HG02610 (cell line): ENCODE measurements around the gene NQO2.
"Not testable (repeated sequence)": the region's sequence is repeated elsewhere in the genome, so short reads cannot be mapped to it uniquely, and the experiment has no call there.

Experiments
- ATAC-seq: cut with Tn5 transposase; IDR thresholded peaks from one replicate; pipeline ENCODE4 v1.9.1; 2021; ENCODE audit warnings: mild to moderate bottlenecking, moderate library complexity; ENCODE audit not compliant: unreplicated experiment

Gene NQO2

DNA sequence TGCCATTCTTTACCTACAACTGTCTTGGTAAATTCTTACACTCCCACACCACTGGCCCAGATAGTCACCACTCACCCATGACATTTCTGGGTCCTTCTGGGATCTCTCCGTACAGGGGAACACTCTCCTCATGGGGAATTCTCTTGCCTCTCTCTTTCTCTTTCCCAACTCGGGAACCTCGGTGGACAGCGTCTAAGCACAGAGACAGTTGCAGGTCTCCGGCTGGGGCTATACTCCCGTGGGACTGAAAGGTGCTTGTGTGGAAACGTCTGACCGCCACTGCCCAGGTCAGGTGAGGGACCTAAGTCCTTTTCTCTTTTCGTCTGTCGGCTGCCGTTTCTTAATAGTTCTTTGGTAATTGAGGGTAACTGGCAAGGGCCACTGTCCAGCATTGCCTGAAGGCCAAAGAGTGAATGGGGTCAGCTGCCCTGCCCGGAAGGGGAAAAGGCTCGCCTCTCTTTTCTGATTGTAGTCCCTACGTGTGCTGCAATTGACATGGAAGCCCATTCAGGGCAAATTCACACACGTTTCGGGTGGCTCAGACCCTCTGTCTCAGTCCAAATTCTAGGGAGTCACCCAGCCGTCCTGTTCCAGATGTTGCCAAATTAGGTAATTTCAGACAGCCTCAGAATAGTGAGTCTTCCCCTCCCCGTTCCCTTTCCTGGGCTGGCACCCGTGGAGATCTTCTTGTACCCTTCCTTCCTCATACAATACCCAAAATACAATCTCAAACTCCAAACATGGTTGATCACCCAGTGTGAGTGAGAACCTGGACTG, 37.4 kb downstream of the NQO2 start:
- ATAC-seq, result no peak

DNA sequence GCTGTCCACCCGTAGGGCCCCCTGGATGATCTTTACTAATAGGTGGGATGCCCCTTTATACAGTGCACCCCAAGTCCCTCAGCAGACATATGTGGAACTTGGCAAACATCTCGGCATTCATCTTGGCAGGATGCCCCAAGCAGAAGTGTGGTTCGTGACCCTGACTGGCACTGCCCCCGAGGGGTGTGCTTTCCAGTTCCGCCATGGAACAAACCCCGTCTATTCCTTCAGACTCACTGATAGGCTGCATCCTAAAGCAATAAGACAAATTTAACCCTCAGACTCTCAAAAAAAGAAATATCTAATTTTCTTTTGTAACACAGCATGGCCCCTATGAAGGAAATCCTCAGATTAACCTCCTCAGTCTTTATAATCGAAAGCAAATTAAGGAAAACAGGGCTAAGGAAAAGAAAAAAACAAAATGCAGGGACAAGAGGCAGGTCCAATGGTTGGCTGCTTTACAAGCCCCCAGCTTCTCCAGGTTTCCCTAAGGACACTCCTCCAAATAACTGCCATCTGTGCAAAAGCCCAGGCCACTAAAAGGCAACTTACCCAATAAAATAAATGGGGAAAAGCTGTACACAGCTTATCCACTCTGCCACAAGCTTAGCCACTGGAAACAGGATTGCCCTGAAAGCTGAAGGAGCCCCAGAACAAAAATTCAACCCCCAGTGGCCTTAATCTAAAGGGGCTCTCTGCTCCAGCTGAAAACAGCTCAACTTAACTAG, 38.1 kb downstream of the NQO2 start:
- ATAC-seq, result no peak

DNA sequence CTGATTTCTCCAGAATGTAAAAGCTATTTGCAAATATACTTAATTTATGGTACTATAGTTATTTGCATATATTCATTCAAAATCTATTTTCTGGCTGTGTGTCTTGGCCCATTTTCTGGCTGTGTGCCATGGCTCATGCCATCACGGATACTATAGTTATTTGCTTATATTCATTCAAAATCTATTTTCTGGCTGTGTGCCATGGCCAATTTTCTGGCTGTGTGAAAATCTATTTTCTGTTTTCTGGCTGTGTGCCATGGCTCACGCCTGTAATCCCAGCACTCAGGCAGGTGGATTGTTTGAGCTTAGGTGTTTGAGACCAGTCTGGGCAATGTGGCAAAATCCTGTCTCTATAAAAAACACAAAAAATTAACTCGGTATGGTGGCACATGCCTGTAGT, 39.7 kb downstream of the NQO2 start:
- no peak for ATAC-seq

DNA sequence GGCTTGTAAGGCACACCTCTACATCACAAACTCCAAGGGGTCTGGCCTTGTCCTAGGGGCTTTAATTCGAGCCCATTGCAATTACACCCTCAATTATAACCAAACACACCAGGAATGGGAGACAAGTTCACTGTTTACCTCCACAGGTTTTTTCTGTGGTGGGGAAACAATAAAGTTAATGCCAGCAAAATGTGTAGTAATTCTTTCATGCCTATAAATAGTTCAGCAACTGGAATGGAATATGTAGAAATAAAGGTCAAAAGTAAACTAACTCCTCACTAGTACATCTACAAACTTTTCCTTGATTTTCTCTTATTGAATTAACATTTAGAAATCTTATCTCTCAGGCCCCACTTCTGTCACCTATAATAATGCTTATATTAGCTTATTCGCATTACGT, 41.5 kb downstream of the NQO2 start:
- ATAC-seq, result no peak

DNA sequence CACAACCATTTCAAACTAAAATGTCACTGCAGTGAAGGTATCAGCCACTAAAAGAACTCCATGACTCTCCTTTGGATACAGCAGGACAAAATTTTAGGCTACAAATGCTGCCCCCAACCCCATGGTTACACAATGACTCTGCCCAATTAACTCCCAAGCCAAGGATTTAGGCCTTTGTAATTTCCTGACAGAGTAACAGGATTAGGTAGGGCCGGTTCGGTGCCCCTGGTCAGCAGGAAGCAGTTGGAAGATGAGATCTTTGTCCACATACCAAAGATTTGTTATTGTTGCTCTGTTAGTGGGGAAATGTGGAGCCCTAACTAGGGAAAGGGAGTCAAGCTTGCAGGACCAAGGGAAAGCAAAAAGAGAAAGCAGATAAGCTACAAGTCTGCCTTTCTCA, 41.9 kb downstream of the NQO2 start:
- ATAC-seq, result no peak

DNA sequence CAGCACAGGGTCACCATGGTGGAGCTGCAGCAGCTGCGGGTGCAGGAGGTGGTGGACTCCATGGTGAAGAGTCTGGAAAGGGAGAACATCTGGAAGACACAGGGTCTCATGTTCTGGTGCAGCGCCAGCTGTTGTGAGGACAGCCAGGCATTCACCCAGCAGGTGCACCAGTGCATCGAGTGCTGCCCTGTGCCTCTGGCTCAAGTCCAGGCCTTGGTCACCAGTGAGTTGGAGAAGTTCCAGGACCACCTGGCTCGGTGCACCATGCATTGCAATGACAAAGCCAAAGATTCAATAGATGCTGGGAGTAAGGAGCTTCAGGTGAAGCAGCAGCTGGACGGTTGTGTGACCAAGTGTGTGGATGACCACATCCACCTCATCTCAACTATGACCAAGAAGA, 45.7 kb downstream of the NQO2 start:
- ATAC-seq, result no peak

DNA sequence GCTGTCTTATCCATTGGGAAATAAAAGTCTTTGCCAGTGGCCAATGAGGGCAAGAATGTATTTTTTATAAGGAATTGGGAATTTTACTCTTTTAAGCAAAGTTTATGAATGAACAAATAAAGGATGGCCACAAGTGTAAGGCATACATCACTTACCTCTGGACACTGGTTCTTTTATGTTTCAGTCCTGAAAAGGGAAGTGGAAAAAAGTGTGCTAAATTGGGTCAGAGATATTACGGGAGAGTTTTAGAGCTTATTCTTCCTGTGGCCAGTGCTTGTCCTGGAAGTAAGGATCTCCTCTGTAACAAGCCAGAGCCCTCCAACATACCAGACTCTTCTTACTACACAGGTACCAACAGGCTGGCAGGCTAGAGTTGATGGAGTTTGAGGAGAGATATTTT, 46.1 kb downstream of the NQO2 start:
- ATAC-seq, result no peak

DNA sequence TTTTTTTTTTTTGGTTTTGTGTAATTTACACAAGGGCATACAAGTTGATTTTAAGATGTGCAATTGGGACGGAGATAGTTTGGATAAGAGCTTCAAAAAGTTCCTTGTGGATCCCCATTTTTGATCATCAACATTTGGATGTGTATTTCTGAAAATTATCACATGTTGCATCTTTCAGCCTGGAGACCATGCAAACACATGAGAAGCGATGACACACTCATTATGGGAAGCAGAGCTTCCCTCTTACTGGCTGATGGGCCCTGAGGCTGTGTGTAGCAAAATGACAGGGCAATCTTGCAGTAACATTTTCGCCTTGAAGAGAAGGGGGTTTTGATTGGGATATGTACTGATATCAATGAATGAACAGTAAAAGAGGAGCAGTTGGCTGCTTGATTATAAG, 46.6 kb downstream of the NQO2 start:
- ATAC-seq, result no peak

DNA sequence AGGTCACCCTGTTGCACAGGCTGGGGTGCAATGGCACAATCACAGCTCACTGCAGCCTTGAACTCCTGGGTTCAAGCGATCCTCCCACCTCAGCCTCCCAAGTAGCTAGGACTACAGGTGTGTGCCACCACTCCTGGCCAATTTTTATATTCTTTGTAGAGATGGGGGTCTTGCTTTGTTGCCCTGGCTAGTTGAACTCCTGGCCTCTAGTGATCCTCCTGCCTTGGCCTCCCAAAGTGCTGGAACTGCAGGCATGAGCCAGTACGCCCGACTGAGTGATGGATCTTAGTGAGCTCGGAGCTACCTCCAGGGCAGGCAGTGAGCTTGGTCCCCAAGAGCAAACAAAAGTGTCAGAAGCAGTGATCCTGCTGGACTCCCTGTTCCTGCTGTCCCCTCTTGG, 48.3 kb downstream of the NQO2 start:
- not testable (repeated sequence) for ATAC-seq

DNA sequence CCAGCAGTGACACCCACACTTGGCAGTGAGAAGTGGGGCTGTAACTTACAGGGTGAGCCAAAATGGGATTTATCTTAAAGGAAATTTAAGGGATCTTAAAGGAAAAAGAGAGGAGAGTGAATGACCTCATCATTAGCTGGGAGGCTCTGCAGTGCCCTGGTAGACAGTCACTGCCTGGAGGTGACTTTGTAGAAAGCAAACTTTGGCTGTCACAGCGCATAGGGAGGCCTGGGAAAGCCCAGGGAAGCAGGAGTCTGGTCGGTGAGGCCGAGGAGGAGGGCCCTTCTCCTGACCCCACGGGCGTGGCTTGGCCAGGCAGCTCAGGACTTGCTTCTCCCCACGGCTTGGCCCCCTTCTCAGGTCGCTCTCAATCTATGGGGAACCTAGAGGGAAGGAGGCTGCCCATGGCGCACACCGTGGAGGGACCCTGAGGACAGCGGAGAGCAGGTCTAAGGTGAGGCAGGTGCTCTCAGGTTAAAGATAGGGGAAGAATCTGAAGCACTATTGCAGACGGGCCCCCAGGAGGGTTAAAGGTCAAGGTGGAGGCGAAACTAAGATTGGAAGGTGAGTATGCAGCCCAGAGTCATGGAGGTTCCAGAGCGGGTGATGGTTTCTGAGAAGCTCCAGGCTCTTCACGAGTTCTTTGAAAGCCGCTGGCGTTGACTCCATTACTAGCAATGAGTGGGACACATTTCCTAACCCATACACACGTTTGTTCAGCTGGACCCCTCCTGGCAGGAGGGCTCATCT, 53.0 kb downstream of the NQO2 start:
- no peak for ATAC-seq

DNA sequence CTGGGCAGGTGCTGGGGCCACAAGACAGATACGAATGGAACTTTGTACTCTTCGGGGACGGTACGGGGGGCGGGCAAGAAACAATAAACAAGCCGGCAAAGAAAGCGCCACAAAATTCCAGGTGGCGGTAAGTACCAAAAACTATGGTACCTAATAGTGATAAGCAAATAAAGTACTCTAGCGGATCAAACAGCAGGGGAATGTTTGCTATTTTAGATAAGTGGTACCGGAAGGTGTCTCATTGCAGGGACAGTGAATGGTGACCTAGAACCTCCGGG, 53.5 kb downstream of the NQO2 start:
- no peak for ATAC-seq

DNA sequence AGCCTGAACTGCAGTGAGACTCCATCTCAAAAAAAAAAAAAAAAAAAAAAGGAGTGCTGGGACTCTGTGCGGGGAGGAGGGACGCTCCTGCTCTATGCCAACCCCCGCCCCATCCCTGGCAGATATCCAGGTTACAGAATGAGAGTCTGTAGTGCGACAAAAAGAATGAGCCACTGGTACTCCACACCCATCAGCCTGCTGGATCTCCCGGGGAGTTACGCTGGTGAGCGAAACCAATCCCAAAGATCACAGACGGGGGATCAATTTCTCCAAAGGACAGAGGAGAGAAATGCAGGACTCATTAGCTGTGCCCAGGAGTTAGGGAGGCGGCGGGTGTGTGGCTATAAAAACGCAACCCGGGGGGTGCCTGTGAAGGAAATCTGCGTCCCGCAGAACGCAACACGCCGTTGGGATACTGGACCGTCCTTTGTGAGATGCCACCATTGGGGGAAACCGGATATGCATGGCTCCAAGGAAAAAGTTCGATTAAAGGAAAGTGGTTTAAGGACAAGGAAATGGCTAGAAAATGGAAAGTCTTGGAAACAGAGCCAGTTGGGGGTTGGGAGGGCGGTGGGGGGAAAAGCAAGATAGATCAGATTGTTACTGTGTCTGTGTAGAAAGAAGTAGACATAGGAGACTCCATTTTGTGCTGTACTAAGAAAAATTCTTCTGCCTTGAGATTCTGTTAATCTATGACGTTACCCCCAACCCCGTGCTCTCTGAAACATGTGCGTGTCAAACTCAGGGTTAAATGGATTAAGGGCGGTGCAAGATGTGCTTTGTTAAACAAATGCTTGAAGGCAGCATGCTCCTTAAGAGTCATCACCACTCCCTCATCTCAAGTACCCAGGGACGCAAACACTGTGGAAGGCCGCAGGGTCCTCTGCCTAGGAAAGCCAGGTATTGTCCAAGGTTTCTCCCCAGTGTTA, 54.8 kb downstream of the NQO2 start:
- not testable (repeated sequence) for ATAC-seq

DNA sequence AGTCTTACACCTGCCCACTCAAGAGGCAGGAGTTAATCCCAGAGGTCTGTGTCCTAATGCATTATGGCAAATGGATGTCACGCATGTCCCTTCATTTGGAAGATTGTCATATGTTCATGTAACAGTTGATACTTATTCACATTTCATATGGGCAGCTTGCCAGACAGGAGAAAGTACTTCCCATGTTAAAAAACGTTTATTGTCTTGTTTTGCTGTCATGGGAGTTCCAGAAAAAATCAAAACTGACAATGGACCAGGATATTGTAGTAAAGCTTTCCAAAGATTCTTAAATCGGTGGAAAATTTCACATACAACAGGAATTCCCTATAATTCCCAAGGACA, 55.4 kb downstream of the NQO2 start:
- ATAC-seq, result not testable (repeated sequence)

DNA sequence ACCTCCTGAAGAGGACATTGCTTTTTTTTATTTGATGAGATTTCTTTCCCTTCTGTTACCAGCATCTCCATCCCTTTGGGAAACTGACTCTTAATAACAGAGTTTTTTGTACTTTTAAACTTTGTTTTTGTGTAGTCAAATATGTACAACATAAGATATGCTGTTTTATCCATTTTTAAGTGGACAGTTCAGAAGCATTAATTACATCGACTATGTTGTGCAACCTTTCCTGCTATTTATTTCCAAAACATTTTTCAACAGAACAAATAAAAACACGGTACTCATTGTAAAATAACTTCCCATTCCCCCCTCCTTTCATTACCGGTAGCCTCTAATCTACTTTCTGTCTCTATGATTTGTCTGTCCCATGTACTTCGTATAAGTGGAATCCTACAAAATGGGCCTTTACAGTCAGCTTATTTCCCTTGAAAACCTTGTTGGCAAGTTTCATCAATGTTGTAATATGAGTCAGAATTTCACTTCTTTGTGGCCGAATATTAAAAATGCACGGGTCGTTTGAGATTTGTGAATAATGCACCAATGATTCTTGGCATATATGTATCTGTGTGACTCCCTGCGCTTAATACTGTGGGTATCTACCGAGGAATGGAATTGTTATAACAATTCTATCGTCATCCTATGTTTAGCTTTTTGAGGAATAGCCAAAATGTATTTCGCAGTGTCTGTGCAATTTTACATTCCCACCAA, 57.5 kb downstream of the NQO2 start:
- ATAC-seq, result no peak

DNA sequence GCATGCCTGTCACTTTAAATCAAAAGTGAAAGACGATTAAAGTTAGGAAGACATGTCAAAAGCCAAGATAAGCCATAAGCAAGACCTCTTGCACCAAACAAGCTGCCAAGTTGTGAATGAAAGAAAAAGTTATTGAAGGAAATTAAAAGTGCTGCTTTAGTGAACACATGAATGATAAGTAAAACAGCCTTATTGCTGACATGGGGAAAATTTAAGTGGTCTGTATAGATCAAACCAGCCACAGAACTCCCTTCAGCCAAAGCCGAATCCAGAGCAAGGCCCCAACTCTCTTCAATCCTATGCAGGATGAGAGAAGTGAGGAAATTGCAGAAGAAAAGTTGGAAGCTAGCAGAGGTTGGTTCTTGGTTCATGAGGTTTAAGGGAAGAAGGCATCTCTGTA, 59.3 kb downstream of the NQO2 start:
- no peak for ATAC-seq

DNA sequence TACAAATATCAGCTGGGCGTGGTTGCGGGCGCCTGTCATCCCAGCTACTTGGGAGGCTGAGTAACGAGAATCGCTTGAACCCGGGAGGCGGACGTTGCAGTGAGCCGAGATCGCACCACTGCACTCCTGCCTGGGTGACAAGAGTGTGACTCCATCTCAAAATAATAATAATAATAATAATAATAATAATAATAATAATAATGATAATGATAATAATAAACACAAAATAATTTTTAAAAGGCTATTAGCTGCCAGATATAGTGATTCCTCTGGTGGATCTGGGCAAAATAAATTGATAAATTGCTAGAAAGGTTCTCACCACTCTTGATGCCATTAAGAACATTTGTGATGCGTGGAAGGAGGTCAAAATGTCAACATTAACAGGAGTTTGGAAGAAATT, 60.4 kb downstream of the NQO2 start:
- not testable (repeated sequence) for ATAC-seq

DNA sequence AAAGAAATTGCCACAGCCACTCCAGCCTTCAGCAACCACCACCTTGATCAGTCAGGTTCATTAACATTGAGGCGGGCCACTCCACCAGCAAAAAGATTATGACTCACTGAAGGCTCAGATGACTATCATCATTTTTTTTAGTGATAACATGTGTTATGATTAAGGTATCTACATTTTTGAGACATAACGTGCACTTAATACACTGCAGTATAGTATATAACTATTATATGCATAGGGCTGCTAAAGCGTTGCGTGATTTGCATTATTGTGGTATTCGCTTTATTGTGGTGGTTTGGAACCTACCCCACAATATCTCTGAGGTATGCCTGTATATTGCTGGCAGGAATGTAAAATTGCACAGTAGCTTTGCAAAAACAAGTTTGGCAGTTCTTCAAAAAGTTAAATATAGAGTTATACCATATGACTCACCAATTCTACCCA, 61.8 kb downstream of the NQO2 start:
- ATAC-seq, result no peak

DNA sequence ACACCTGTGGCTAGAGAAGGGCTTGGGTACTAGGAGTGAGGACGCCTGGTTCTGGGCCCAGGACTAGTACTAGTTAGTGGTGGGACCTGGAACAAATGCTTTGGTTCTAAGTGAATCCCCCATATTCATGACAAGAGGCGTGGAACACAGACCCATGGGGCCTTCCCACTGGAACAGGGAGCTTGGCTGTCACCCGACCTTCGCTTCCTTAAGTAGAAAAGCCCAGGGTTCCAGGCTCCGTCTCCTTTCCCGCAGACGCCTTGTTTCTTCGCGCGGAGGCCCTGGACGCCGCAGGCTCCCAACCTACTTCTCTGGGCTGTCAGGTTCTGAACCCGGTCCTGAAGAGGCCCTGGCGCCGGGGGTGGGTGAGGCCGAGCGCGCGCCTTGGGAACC, 63.6 kb downstream of the NQO2 start:
- not testable (repeated sequence) for ATAC-seq

DNA sequence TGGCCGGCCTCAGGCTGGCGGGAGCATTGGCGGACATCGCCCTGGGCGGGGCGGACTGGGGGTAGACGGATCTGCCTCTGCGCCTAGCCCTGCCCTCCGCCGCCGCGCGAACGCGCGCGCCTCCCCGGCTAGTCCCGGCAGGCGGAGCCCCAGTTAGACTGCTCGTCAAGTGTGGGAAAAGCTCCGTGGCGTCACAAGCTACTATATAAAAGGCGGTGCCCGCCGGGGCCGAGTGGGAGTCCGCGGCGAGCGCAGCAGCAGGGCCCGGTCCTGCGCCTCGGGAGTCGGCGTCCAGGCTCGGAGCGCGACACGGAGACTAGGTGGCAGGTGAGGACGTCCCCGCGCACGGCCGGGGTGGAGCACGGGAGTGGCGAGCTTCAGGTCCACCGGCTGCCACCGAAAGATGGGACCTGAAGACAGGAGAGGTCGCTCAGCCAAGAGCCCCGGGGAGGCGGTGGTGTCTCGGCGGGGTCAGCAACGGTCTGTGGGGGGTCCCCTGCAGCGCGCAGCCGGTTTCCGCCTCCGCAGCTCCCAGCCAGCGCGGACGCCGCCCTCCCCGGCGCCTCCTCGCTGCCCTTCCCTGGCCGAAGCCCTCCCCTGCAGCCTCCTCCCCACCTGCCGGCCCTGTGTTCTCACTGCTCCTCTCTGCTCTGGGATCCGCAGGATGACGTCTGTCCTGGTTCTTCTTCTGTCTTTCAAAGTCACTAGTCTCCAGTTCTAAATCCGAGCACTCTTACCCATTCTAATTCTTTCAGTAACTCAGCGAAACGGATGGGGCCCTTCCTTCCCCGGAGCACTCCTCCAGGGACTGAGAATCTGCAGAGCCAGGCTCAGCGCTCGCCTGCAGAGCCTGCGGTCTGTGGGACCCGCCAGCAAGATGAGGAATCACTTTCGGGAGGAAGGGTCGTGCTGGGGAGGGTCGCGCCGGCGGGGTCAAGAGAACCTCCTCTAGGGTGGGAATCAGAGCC, 64.3 kb downstream of the NQO2 start:
- ATAC-seq, result peak; percentile 67
